GM23338 (cell line): Measurements from ENCODE around the gene SPC24. TPM values are rescaled to one million over a fixed set of nuclear protein-coding genes. Genes with fewer than 3 reads are reported as not detected.

Experiments
- ATAC-seq: fragments of 200-7000 bp; cut with Tn5 transposase; 3 replicates; pipeline ENCODE4 v1.9.1; 2020
- DNase-seq: peaks from one replicate; pipeline ENCODE4 v3.0.0-alpha.2; 2015; ENCODE audit warnings: low spot score
- H2AFZ ChIP-seq: fragments of 200-600 bp; sonication (generic); 2 replicates; pipeline ENCODE4 v1.8.0; 2016; ENCODE audit warnings: antibody characterized with exemption, mild to moderate bottlenecking, moderate library complexity
- H3F3A ChIP-seq: fragments of 200-600 bp; sonication (generic); replicated peaks from 2 replicates; pipeline ENCODE4 v1.8.0; 2017; ENCODE audit warnings: antibody characterized with exemption, mixed run types, low read depth
- H3K27ac ChIP-seq: fragments of 200-600 bp; sonication (generic); 2 replicates; pipeline ENCODE4 v1.6.1; 2016; ENCODE audit warnings: low read depth
- H3K27me3 ChIP-seq: fragments of 200-600 bp; sonication (generic); 2 replicates; pipeline ENCODE4 v1.8.0; 2016; ENCODE audit warnings: mild to moderate bottlenecking, mixed run types, moderate library complexity; ENCODE audit not compliant: insufficient read depth
- H3K36me3 ChIP-seq: fragments of 200-600 bp; sonication (generic); 2 replicates; pipeline ENCODE4 v1.8.0; 2016; ENCODE audit warnings: mild to moderate bottlenecking; ENCODE audit not compliant: insufficient read depth
- H3K4me1 ChIP-seq: fragments of 200-600 bp; sonication (generic); 2 replicates; pipeline ENCODE4 v1.8.0; 2016; ENCODE audit warnings: mild to moderate bottlenecking, moderate library complexity; ENCODE audit not compliant: insufficient read depth
- H3K4me2 ChIP-seq: fragments of 200-600 bp; sonication (generic); 2 replicates; pipeline ENCODE4 v1.7.1; 2017; ENCODE audit warnings: mixed run types
- H3K4me3 ChIP-seq: fragments of 200-600 bp; sonication (generic); 2 replicates; pipeline ENCODE4 v1.6.1; 2016; ENCODE audit warnings: mixed run types
- H3K79me2 ChIP-seq: fragments of 200-600 bp; sonication (generic); replicated peaks from 2 replicates; pipeline ENCODE4 v1.8.0; 2017; ENCODE audit warnings: mild to moderate bottlenecking; ENCODE audit not compliant: insufficient read depth
- H3K9me2 ChIP-seq: fragments of 200-600 bp; sonication (generic); 2 replicates; pipeline ENCODE4 v1.8.0; 2017; ENCODE audit not compliant: insufficient read depth
- H4K20me1 ChIP-seq: fragments of 200-600 bp; sonication (generic); replicated peaks from 2 replicates; pipeline ENCODE4 v1.8.0; 2017; ENCODE audit warnings: mild to moderate bottlenecking; ENCODE audit not compliant: insufficient read depth
- H3K27ac Mint-ChIP-seq: 2 replicates; pipeline ENCODE4 v1.8.0; 2020; ENCODE audit warnings: inconsistent platforms, mild to moderate bottlenecking, moderate library complexity, mixed read lengths
- H3K27me3 Mint-ChIP-seq: 3 replicates; pipeline ENCODE4 v1.8.0; 2022; ENCODE audit warnings: low read depth, mild to moderate bottlenecking, moderate library complexity, mixed read lengths, inconsistent platforms; ENCODE audit not compliant: insufficient read depth, poor library complexity
- H3K36me3 Mint-ChIP-seq: 3 replicates; pipeline ENCODE4 v1.8.0; 2021; ENCODE audit warnings: low read depth, mild to moderate bottlenecking, inconsistent platforms, moderate library complexity, mixed read lengths
- H3K4me1 Mint-ChIP-seq: 3 replicates; pipeline ENCODE4 v1.8.0; 2020; ENCODE audit warnings: mild to moderate bottlenecking, inconsistent platforms, mixed read lengths
- H3K4me3 Mint-ChIP-seq: 3 replicates; pipeline ENCODE4 v1.8.0; 2021; ENCODE audit warnings: moderate library complexity, mild to moderate bottlenecking, inconsistent platforms, mixed read lengths
- H3K9me3 Mint-ChIP-seq: 3 replicates; pipeline ENCODE4 v1.8.0; 2020; ENCODE audit warnings: moderate library complexity, mild to moderate bottlenecking, inconsistent platforms, mixed read lengths
- CREB1 ChIP-seq: fragments of 250-450 bp; sonication (Bioruptor Pico); IDR thresholded peaks from 2 replicates; pipeline ENCODE4 v1.5.0; 2020; ENCODE audit warnings: low read depth, mild to moderate bottlenecking, moderate library complexity
- EZH2 ChIP-seq: fragments of 200-600 bp; sonication (generic); IDR thresholded peaks from one replicate; pipeline ENCODE4 v1.8.0; 2017; ENCODE audit warnings: antibody characterized with exemption, mild to moderate bottlenecking, low read depth; ENCODE audit not compliant: unreplicated experiment
- EZH2phosphoT487 ChIP-seq: fragments of 200-600 bp; sonication (generic); IDR thresholded peaks from one replicate; pipeline ENCODE4 v1.8.1; 2018; ENCODE audit warnings: antibody characterized with exemption; ENCODE audit not compliant: unreplicated experiment
- JUNB ChIP-seq: IDR thresholded peaks from one replicate; pipeline ENCODE4 v1.6.1; 2016; ENCODE audit warnings: antibody characterized with exemption; ENCODE audit not compliant: unreplicated experiment
- POLR2AphosphoS5 ChIP-seq: IDR thresholded peaks from 2 replicates; pipeline ENCODE4 v1.6.1; 2016; ENCODE audit warnings: antibody characterized with exemption, low read depth
- STAT1 ChIP-seq: IDR thresholded peaks from one replicate; pipeline ENCODE4 v1.6.1; 2016; ENCODE audit warnings: antibody characterized with exemption; ENCODE audit not compliant: unreplicated experiment
- ZNF114 ChIP-seq: fragments of 250-450 bp; sonication (Bioruptor Pico); IDR thresholded peaks from 2 replicates; pipeline ENCODE4 v1.5.0; 2020; ENCODE audit warnings: mild to moderate bottlenecking, moderate library complexity
- ZNF331 ChIP-seq: fragments of 250-450 bp; sonication (Bioruptor Pico); IDR thresholded peaks from 2 replicates; pipeline ENCODE4 v1.5.0; 2020; ENCODE audit warnings: low read depth, mild to moderate bottlenecking, moderate library complexity
- polyA plus RNA-seq: library from polyadenylated mRNA; unstranded; fragments of >200 nt; fragmentation: Nextera tagmentation; extraction: Ambion mirVana; gene quantifications from 2 replicates; pipeline ENCODE4 v1.2.1, GENCODE V29; 2016
- total RNA-seq: library from RNA; depleted of rRNA; stranded (reverse); fragments of >200 nt; shearing (Covaris generic); gene quantifications from 2 replicates; pipeline ENCODE4 v1.2.3, GENCODE V29; 2014
- TF ChIP-seq, protein P1 (sequence below), 2 experiments: fragments of 200-600 bp in 1 of 2; sonication (generic) in 1 of 2; conservative IDR thresholded peaks; 2 replicates each; pipeline versions ENCODE4 v1.5.1 to v1.6.1; 2016 to 2017; ENCODE audit warnings: antibody characterized with exemption in 2 of 2, low read depth in 2 of 2, mild to moderate bottlenecking in 2 of 2, moderate library complexity in 1 of 2
- TF ChIP-seq, protein P2 (sequence below): IDR thresholded peaks from 2 replicates; pipeline ENCODE4 v1.6.1; 2016; ENCODE audit warnings: antibody characterized with exemption
- TF ChIP-seq, protein P3 (sequence below): IDR thresholded peaks from one replicate; pipeline ENCODE4 v1.6.1; 2018; ENCODE audit warnings: antibody characterized with exemption; ENCODE audit not compliant: unreplicated experiment

Gene SPC24
- total and polyA plus RNA-seq, 2 experiments from 2014 or later, result 38.7 to 40.6 TPM

DNA sequence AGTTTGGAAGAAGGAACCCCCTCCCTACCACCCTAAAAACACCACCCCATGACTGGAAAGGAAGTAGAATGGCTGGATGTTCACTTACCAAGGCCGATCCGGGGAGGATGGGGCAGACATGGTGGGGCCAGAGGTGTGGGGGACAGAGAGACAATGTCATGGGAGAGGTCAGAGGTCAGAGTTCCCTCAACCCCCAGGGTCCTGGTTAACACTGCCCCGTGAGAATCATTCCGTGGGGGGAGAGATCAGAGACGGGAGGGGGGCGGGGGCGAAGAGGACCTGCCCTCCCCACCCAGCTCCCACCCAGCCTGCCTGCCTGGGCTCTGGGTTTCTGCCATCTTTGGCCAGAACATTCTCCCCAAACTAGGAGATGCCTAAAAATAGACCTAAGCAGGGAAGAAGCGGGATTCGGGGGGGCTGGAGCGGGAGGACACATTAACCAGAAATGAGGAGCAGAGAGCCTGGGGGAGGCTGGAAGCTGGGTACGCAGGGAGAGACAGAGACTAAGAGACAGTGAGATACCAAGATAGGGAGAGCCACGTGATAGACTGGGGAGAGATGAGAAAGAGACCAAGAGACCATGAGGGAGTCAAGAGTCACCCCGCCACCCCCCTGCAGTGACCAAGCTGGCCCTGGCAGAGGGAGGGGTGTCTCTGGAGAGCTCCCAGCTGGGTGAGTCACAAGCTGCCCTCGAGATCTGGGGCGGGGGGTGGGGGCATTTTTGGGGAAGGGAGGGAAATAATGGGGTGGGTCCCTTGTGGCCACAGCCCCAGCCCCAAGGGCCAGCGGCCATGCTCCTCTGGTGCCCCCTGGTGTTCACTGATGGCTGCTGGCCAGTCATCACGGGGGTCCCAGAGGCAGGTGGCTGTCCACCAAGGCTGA, 47.9 kb upstream of the SPC24 start:
- no peaks in the 10 kb centered on the region; the same call in 1 of the 2 replicates for H3K4me1 ChIP-seq
- H3K4me3 Mint-ChIP-seq, result no peak overlapping the region
- peaks cover 3% of the 10 kb centered on the region; the same call in 2 of the 3 replicates for H3K4me1 Mint-ChIP-seq
- H3K9me3 Mint-ChIP-seq, result no peaks in the 10 kb centered on the region
- H3K36me3 Mint-ChIP-seq, result peaks cover 10% of the 10 kb centered on the region
- peaks cover 21% of the 10 kb centered on the region for H3F3A ChIP-seq
- H3K79me2 ChIP-seq, result no peaks in the 10 kb centered on the region
- no peak overlapping the region; the same call in 1 of the 2 replicates for H3K27ac ChIP-seq
- TF ChIP-seq, protein P1, sequence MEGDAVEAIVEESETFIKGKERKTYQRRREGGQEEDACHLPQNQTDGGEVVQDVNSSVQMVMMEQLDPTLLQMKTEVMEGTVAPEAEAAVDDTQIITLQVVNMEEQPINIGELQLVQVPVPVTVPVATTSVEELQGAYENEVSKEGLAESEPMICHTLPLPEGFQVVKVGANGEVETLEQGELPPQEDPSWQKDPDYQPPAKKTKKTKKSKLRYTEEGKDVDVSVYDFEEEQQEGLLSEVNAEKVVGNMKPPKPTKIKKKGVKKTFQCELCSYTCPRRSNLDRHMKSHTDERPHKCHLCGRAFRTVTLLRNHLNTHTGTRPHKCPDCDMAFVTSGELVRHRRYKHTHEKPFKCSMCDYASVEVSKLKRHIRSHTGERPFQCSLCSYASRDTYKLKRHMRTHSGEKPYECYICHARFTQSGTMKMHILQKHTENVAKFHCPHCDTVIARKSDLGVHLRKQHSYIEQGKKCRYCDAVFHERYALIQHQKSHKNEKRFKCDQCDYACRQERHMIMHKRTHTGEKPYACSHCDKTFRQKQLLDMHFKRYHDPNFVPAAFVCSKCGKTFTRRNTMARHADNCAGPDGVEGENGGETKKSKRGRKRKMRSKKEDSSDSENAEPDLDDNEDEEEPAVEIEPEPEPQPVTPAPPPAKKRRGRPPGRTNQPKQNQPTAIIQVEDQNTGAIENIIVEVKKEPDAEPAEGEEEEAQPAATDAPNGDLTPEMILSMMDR (conservative IDR thresholded peaks at IDR 0.05; ENCODE audit: low read depth in 2 of 2), result peak; percentile 60 to 90
- TF ChIP-seq EZH2, result no peak
- H3K36me3 ChIP-seq, result 0 out of 2 replicates have a peak, but pooled peaks cover 3% of the 10 kb centered on the region
- peaks cover 6% of the 10 kb centered on the region for H3K27me3 Mint-ChIP-seq
- H3K4me2 ChIP-seq, result no peak overlapping the region
- H3K27me3 ChIP-seq, result no peaks in the 10 kb centered on the region
- DNase-seq (peak; percentile 77), ATAC-seq (peak; percentile 91)
- H2AFZ ChIP-seq, result no peak overlapping the region
- no peak overlapping the region for H3K4me3 ChIP-seq
- H3K27ac Mint-ChIP-seq, result no peak overlapping the region
- 0 out of 2 replicates have a peak, but pooled peaks cover 3% of the 10 kb centered on the region for H4K20me1 ChIP-seq
- no peaks in the 10 kb centered on the region for H3K9me2 ChIP-seq

DNA sequence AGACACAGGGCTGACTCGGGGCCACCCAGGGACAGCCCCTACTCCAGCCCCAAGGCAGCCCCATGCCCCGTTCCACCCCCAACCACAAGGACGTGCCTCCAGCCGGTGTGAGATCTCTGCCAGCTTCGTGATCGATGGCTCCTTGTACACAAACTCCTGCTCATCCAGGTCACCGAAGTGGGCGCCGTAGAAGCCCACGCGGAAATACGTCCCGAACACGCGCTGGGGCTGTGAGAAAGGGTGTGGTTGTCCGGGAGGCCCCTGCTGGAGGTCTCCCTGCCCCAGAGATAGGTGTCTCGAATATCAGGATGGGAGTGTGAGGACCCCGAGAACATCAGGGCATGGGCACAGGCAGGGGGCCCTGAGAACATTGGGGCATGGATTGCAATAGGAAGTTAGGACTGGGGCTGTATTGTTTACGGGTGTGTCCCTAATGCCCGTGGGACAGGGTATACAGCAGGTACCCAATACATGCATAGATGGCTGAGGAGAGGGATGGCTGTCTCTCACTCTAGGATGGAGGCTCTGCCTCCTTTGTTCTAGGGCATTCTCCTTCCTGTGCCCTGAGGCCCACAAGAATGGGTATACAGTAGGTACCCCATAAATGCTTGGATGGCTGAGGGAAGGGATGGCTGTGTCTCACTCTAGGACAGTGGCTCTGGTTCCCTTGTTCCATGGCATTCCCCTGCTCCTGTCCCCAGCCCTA, 47.1 kb upstream of the SPC24 start:
- no peaks in the 10 kb centered on the region for H3K9me3 Mint-ChIP-seq
- H3K79me2 ChIP-seq, result no peaks in the 10 kb centered on the region
- peaks cover 27% of the 10 kb centered on the region for H3F3A ChIP-seq
- H2AFZ ChIP-seq, result no peak overlapping the region
- DNase-seq (no peak), ATAC-seq (no peak)
- peaks cover 9% of the 10 kb centered on the region for H3K27me3 Mint-ChIP-seq
- H3K4me3 ChIP-seq, result no peak overlapping the region
- peaks cover 3% of the 10 kb centered on the region; the same call in 2 of the 3 replicates for H3K4me1 Mint-ChIP-seq
- no peaks in the 10 kb centered on the region; the same call in 1 of the 2 replicates for H3K4me1 ChIP-seq
- no peaks in the 10 kb centered on the region for H3K27me3 ChIP-seq
- no peak overlapping the region for H3K4me2 ChIP-seq
- H4K20me1 ChIP-seq, result no peaks in the 10 kb centered on the region
- no peaks in the 10 kb centered on the region for H3K9me2 ChIP-seq
- H3K36me3 ChIP-seq, result 0 out of 2 replicates have a peak, but pooled peaks cover 3% of the 10 kb centered on the region
- no peak overlapping the region for H3K4me3 Mint-ChIP-seq
- H3K27ac ChIP-seq, result no peak overlapping the region
- no peak overlapping the region for H3K27ac Mint-ChIP-seq
- H3K36me3 Mint-ChIP-seq, result peaks cover 10% of the 10 kb centered on the region; the same call in 2 of the 3 replicates
- no peak for TF ChIP-seq ZNF114
- TF ChIP-seq, protein P2, sequence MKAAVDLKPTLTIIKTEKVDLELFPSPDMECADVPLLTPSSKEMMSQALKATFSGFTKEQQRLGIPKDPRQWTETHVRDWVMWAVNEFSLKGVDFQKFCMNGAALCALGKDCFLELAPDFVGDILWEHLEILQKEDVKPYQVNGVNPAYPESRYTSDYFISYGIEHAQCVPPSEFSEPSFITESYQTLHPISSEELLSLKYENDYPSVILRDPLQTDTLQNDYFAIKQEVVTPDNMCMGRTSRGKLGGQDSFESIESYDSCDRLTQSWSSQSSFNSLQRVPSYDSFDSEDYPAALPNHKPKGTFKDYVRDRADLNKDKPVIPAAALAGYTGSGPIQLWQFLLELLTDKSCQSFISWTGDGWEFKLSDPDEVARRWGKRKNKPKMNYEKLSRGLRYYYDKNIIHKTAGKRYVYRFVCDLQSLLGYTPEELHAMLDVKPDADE, result no peak
- TF ChIP-seq EZH2phosphoT487, result no peak
- TF ChIP-seq, protein P3, sequence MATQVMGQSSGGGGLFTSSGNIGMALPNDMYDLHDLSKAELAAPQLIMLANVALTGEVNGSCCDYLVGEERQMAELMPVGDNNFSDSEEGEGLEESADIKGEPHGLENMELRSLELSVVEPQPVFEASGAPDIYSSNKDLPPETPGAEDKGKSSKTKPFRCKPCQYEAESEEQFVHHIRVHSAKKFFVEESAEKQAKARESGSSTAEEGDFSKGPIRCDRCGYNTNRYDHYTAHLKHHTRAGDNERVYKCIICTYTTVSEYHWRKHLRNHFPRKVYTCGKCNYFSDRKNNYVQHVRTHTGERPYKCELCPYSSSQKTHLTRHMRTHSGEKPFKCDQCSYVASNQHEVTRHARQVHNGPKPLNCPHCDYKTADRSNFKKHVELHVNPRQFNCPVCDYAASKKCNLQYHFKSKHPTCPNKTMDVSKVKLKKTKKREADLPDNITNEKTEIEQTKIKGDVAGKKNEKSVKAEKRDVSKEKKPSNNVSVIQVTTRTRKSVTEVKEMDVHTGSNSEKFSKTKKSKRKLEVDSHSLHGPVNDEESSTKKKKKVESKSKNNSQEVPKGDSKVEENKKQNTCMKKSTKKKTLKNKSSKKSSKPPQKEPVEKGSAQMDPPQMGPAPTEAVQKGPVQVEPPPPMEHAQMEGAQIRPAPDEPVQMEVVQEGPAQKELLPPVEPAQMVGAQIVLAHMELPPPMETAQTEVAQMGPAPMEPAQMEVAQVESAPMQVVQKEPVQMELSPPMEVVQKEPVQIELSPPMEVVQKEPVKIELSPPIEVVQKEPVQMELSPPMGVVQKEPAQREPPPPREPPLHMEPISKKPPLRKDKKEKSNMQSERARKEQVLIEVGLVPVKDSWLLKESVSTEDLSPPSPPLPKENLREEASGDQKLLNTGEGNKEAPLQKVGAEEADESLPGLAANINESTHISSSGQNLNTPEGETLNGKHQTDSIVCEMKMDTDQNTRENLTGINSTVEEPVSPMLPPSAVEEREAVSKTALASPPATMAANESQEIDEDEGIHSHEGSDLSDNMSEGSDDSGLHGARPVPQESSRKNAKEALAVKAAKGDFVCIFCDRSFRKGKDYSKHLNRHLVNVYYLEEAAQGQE, result no peak
- TF ChIP-seq JUNB, result no peak
- no peak for TF ChIP-seq ZNF331 (CRISPR knock-in tag)
- no peak for TF ChIP-seq STAT1
- TF ChIP-seq CREB1, result no peak
- no peak for TF ChIP-seq EZH2
- TF ChIP-seq POLR2AphosphoS5, result no peak
